Neural cell (in vitro differentiated cells): ENCODE measurements around the gene IFNA8. TPM values are rescaled to one million over a fixed set of nuclear protein-coding genes. Genes with fewer than 3 reads are reported as not detected.

Source experiments
- H2AFZ ChIP-seq: fragments of 200-600, 300-800 bp; sonication (generic), shearing (Covaris generic); 2 replicates; pipeline ENCODE4 v1.6.0; 2014; ENCODE audit warnings: low read depth, mild to moderate bottlenecking, antibody characterized with exemption, low read length, moderate library complexity
- H3F3A ChIP-seq: fragments of 200-600 bp; shearing (Covaris generic); 2 replicates; pipeline ENCODE4 v1.6.1; 2016; ENCODE audit warnings: mild to moderate bottlenecking, moderate library complexity, mixed read lengths, antibody characterized with exemption, low read length; ENCODE audit not compliant: insufficient read depth, poor library complexity, severe bottlenecking
- H3K27ac ChIP-seq: fragments of 200-600, 300-800 bp; sonication (generic), shearing (Covaris generic); 2 replicates; pipeline ENCODE4 v1.5.1; 2014; ENCODE audit warnings: mild to moderate bottlenecking, low read length, moderate library complexity
- H3K27me3 ChIP-seq: fragments of 300-800, 200-600 bp; sonication (generic), shearing (Covaris generic); 2 replicates; pipeline ENCODE4 v1.6.0; 2014; ENCODE audit warnings: mild to moderate bottlenecking, low read depth, low read length, moderate library complexity; ENCODE audit not compliant: insufficient read depth
- H3K36me3 ChIP-seq: fragments of 300-800, 200-600 bp; sonication (generic), shearing (Covaris generic); 2 replicates; pipeline ENCODE4 v1.5.1; 2014; ENCODE audit warnings: mild to moderate bottlenecking, antibody characterized with exemption, low read length, moderate library complexity; ENCODE audit not compliant: insufficient read depth
- H3K4me2 ChIP-seq: fragments of 300-800, 200-600 bp; sonication (generic), shearing (Covaris generic); 2 replicates; pipeline ENCODE4 v1.6.0; 2014; ENCODE audit warnings: mild to moderate bottlenecking, low read length
- H3K4me3 ChIP-seq: fragments of 300-800, 200-600 bp; sonication (generic), shearing (Covaris generic); 2 replicates; pipeline ENCODE4 v1.5.1; 2014; ENCODE audit warnings: mild to moderate bottlenecking, low read length, moderate library complexity
- H3K79me2 ChIP-seq: fragments of 200-600 bp; shearing (Covaris generic); replicated peaks from 2 replicates; pipeline ENCODE4 v1.6.0; 2014; ENCODE audit warnings: mild to moderate bottlenecking, low read length, moderate library complexity; ENCODE audit not compliant: insufficient read depth
- H3K9ac ChIP-seq: fragments of 300-800, 200-600 bp; sonication (generic), shearing (Covaris generic); 2 replicates; pipeline ENCODE4 v1.6.1; 2016; ENCODE audit warnings: mild to moderate bottlenecking, low read length, mixed read lengths
- H3K9me2 ChIP-seq: fragments of 200-600 bp; shearing (Covaris generic); 2 replicates; pipeline ENCODE4 v1.6.1; 2016; ENCODE audit warnings: mild to moderate bottlenecking, low read length, mixed read lengths; ENCODE audit not compliant: insufficient read depth
- H3K9me3 ChIP-seq: fragments of 200-600, 300-800 bp; sonication (generic), shearing (Covaris generic); 2 replicates; pipeline ENCODE4 v1.6.1; 2016; ENCODE audit warnings: mild to moderate bottlenecking, mixed run types, low read length, moderate library complexity, mixed read lengths
- H4K20me1 ChIP-seq: fragments of 200-600 bp; shearing (Covaris generic); 2 replicates; pipeline ENCODE4 v1.6.1; 2016; ENCODE audit warnings: mild to moderate bottlenecking, mixed run types; ENCODE audit not compliant: insufficient read depth
- CTCF ChIP-seq: fragments of 450-650 bp; IDR thresholded peaks from 2 replicates; pipeline ENCODE4 v1.5.1; 2014; ENCODE audit warnings: antibody characterized with exemption, mild to moderate bottlenecking, moderate library complexity; ENCODE audit not compliant: poor library complexity, severe bottlenecking
- EP300 ChIP-seq: fragments of 450-650 bp; conservative IDR thresholded peaks from 2 replicates; pipeline ENCODE4 v1.6.1; 2014; ENCODE audit warnings: antibody characterized with exemption, mild to moderate bottlenecking, moderate library complexity; ENCODE audit not compliant: poor library complexity, severe bottlenecking
- EZH2 ChIP-seq: fragments of 200-600, 300-800 bp; shearing (Covaris generic), sonication (generic); IDR thresholded peaks from 2 replicates; pipeline ENCODE4 v1.6.1; 2014; ENCODE audit warnings: antibody characterized with exemption, low read length, borderline replicate concordance, mild to moderate bottlenecking; ENCODE audit not compliant: insufficient read depth, poor library complexity, severe bottlenecking
- MXI1 ChIP-seq: fragments of 450-650 bp; conservative IDR thresholded peaks from 2 replicates; pipeline ENCODE4 v1.6.1; 2014; ENCODE audit warnings: antibody characterized with exemption, mild to moderate bottlenecking; ENCODE audit not compliant: poor library complexity, severe bottlenecking
- POLR2AphosphoS5 ChIP-seq: IDR thresholded peaks from 2 replicates; pipeline ENCODE4 v1.6.1; 2012
- RAD21 ChIP-seq: fragments of 450-650 bp; conservative IDR thresholded peaks from 2 replicates; pipeline ENCODE4 v1.6.1; 2014; ENCODE audit warnings: antibody characterized with exemption, mild to moderate bottlenecking, moderate library complexity
- REST ChIP-seq: IDR thresholded peaks from 2 replicates; pipeline ENCODE4 v1.6.1; 2012; ENCODE audit warnings: borderline replicate concordance
- SMC3 ChIP-seq: fragments of 450-650 bp; conservative IDR thresholded peaks from 2 replicates; pipeline ENCODE4 v1.6.1; 2014; ENCODE audit warnings: antibody characterized with exemption, mild to moderate bottlenecking, moderate library complexity; ENCODE audit not compliant: poor library complexity
- TAF1 ChIP-seq: IDR thresholded peaks from 2 replicates; pipeline ENCODE4 v1.6.1; 2012; ENCODE audit warnings: low read depth
- polyA plus RNA-seq: library from polyadenylated mRNA; depleted of rRNA; stranded (reverse); fragments of >200 nt; gene quantifications from 2 replicates; pipeline ENCODE4 v1.2.3, GENCODE V29; 2014

Gene IFNA8
- polyA plus RNA-seq, 1 donor from 2014 or later = not detected

GRCh38 chr9:21452681-21453080 is 43.8 kb downstream of the IFNA8 start:
- no peaks in the 10 kb centered on the region for H4K20me1 ChIP-seq
- H3K27ac ChIP-seq = no peak overlapping the region
- no peak overlapping the region for H3K4me3 ChIP-seq
- H3K27me3 ChIP-seq = no peaks in the 10 kb centered on the region
- no peak overlapping the region for H3K4me2 ChIP-seq
- H2AFZ ChIP-seq = no peak overlapping the region
- no peak overlapping the region for H3K9ac ChIP-seq
- H3F3A ChIP-seq = no peaks in the 10 kb centered on the region
- no peaks in the 10 kb centered on the region for H3K36me3 ChIP-seq
- no peaks in the 10 kb centered on the region for H3K9me2 ChIP-seq
- H3K79me2 ChIP-seq = no peaks in the 10 kb centered on the region
- no peaks in the 10 kb centered on the region for H3K9me3 ChIP-seq
- TF ChIP-seq CTCF (no peak), EZH2 (no peak), MXI1 (no peak), TAF1 (no peak), SMC3 (no peak), RAD21 (no peak), EP300 (no peak), POLR2AphosphoS5 (no peak), REST (no peak)

GRCh38 chr9:21454149-21454548 is 45.2 kb downstream of the IFNA8 start:
- no peaks in the 10 kb centered on the region for H3F3A ChIP-seq
- H3K9me2 ChIP-seq = no peaks in the 10 kb centered on the region
- no peak overlapping the region for H3K4me2 ChIP-seq
- H2AFZ ChIP-seq = no peak overlapping the region
- H4K20me1 ChIP-seq = no peaks in the 10 kb centered on the region
- no peaks in the 10 kb centered on the region for H3K79me2 ChIP-seq
- no peaks in the 10 kb centered on the region for H3K36me3 ChIP-seq
- H3K27ac ChIP-seq = no peak overlapping the region
- H3K27me3 ChIP-seq = no peaks in the 10 kb centered on the region
- no peak overlapping the region for H3K4me3 ChIP-seq
- H3K9ac ChIP-seq = no peak overlapping the region
- TF ChIP-seq REST = no peak
- TF ChIP-seq RAD21 = no peak
- TF ChIP-seq POLR2AphosphoS5 = no peak
- no peak for TF ChIP-seq EZH2
- TF ChIP-seq SMC3 = no peak
- no peak for TF ChIP-seq MXI1
- H3K9me3 ChIP-seq = no peaks in the 10 kb centered on the region
